GM18907 (cell line): ENCODE results near the gene FXYD6.

ENCODE experiments used
- ATAC-seq: cut with Tn5 transposase; IDR thresholded peaks from one replicate; pipeline ENCODE4 v1.9.1; 2021; ENCODE audit warnings: mild to moderate bottlenecking, moderate library complexity; ENCODE audit not compliant: unreplicated experiment

Gene FXYD6

DNA sequence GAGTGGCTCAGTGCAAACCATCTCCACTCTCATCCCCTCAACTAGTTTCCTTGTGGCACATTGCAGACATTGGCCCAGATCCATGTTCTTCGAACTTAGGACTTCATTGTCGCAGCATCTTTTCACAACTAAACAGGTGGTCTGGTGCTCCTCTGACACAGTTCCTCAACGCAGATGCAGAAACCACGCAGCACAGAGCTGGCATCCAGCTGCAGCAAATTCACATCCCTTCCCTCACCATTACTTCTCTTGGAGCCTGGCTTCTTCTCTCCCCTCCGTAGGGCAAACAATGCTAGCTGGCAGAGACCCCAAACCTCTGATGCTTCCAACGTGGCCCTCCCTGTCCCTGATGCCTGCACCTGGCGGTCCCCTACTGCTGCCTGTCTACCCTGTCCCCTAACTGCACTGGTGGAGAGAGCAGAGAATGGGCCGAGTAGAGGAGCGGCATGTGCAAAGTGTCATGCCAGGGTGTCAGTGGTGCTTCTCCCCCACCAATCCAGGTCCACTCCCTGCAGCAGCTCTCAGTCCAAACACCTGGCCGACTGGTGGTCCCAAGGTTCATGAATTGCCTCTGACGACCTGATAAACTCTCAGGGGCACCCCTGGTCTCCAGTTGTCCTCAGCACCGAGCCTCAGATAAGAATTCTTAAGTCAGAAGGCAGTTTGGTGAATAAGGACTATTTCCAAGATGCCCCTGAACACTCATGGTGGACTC is 34.6 kb upstream of the FXYD6 start:
- no peak for ATAC-seq

DNA sequence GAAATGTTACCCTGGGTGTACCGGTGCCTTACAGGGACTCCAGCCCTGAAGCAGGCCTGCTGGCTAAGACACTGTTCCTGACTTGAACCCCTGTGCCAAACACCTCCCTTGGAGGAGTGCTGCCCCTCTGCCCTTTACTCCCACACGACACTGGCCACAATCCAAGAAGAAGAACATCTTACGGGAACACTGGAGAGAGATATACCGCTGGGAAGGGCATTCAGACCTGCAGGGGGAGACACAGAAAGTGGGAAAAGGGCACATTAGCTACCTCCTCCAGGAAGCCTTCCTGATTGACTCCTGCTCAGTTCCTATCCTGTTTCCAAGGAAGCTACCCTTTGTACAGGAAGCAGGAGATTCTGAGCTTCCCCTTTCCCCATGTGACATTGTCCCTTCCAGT is 34.1 kb upstream of the FXYD6 start:
- ATAC-seq, result no peak

DNA sequence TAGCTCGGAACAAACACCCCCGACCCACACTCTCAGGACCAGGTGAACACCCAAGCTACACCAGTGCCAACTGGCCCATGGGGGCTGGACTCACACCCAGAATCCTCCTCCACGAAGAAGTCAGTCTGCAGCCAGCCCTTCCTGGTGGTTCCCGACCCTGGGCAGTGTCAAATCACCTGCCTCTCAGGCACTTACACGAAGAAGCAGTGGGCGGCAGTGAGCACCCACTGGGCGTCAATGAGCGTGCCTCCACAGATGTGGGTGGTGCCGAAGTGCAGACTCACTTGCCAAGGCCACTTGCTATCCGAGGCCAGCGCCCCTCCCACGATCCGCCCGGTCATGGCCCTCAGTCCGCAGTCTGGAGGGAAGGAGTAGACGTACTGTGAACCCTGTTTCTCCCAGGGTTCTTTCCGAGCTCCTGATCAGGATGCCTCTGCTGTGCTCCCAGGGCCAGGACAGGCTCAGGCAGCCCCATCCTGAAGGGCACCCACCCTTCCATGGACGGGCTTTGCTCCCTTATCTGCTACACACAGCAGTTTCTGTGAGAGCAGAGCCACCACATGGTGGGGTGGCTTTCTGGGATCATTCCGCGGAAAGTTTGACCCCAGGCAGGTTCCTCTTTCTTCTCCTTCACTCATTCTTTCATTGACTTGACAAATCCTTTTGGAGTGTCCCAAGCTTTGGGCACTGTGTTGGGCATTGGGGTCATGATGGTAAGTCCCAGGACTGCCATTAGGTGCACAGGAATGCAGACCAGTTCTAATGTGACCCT is 33.3 kb upstream of the FXYD6 start:
- ATAC-seq, result no peak

DNA sequence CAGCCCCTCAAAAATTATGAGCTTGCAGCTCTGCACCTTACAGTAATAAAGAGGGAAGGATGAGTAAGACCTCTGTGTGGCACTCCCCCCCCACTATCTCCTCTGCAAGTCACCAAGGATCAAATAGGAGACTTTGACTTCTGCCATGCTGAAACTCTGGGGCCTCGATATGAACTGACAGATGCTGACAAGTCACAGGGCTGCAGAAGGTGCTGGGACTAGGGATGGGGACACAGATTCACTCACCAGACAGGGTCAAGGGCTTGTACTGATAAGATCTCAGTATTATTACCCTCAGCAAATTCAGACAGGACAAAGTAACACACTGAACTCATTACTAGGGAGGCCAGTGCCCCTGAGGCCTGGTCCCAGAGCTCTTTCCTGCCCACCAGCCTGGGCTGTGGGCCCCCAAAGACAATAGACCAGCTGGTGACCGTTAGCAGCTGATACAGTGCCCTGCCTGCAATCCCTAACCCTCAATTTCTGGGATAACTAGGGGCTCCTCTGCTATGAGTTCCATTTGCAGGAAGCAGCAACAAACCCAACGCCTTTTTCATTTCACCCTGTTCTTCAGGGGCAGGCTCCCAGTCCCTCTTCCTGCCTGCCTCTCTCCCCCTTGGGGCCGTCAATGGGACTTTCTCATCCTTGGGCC is 32.6 kb upstream of the FXYD6 start:
- ATAC-seq, result no peak

DNA sequence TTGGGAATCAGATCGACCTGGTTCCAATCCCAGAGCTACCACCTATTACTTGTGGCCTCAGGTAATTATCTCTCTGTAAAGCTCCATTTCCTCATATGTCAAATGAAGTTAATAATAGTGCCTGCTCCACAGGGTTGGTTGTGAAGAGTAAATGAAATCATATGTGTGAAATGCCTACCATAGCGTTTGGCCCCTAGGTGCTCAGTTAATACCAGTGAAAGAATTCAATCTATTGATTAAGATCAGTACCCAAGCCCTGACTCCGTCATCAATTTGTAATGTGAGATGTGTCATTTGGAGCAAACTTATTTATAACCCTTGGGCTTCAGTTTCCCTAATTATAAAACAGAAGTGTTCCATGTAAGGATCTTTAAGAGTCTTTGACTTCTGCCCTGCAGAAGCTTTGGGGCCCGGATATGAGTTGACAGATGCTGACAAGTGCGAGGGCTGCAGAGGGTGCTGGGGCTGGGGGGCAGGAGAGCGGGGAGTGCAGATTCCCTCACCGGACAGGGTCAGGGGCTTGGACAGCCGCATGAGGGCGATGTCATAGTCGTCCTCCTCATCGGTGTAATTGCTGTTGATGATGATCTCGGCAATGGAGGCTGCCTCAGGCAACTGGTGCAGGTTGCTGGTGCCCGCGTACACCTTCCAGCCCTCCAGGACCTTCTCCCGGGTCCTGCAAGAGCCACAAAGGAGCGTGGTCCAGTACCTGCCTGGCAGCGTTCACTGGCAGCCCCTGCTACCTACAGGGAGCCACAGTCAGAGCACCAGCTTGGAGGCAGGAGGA is 31.8 kb upstream of the FXYD6 start:
- ATAC-seq, result no peak

DNA sequence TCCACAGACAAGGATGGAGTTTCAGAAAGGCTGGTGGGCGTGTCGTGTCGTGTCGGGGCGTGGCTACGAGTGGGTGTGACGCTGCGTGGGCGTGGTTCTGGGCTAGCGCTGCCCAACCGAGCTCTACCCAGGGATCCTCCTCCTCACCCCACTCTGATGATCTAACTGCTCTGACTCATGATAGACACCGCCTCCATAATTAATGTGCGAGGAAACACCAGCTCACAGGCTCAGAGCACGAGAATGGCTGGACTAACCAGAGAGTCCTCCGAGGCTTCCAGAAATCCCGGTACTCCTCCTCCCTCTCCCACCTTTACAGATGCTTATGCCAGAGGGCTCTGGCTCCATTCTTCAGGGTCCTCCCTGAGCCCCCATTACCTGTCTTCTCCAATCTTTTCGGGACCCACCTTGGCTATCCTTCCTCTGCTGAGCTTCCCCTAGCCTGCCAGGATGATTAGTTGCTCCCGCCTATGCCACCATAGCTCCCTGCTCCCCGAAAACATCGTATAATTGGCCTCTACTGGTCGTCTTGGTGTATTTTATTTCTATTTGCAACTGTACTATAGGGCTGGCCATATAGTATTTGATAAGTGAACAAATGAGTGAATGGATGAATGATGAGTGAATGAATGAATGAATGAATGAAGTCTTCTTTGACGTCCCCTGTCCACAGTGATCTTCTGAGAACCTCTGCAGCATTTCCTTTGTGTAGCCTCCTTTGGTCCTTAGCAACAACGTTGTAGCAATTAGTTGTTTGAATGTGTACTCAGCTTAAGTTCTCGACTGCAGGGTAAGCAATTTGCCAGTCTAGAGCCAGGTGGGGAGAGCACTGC is 31.0 kb upstream of the FXYD6 start:
- ATAC-seq, result no peak

DNA sequence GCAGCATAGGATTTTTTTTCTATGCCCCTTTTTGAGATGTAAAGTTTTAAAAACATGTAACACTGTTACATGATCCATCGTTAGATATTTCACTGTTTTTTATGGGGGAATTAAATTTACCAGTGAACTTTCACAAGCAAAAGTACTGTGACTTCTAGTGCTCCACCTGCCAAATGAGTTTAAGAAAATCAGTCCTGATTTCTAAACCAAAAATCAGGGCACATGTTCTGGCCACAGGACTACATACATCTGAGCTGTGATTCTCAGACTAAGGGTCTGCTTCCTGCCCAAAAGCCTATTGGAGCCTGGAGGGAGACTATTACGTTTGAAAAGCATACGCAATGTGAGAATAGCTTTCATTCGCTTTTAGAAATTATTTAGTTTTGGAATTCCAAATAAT is 30.3 kb upstream of the FXYD6 start:
- ATAC-seq, result no peak

DNA sequence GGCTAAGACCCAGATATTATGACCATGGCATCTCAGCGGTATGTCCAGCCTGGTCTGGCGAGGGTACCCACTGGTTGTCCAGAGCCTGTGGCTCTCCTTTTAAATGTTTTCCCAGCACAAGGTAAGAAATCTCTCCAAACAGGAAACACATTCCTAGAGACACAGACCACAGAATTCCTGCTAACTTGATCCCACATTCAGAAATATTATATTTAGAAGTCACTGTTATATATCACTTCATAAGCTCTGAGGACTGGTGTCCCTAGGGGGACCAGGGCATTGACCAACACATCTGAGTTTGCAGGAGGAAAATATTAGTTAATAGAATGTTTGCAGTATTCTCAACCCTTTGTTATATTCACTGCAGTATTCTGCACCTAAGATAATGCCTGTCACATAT is 29.7 kb upstream of the FXYD6 start:
- ATAC-seq, result no peak

DNA sequence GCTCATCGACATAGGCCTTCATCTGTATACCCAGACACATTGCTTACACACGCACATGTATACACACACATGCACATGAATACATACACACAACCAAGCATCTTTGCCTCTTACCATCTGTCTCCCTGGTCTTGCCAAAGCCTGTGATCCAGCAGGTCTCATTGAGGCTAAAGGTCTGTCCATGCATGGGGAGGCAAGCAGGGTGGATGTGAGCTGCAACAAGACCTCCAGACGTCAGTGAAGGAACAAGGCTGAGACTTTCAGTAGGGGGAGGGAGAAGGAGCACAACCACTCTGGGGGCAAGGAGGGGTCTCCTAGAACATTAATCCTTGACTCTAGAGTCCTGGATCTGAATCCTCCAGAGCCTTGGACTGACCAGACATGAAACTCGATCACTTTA is 29.1 kb upstream of the FXYD6 start:
- ATAC-seq, result no peak

DNA sequence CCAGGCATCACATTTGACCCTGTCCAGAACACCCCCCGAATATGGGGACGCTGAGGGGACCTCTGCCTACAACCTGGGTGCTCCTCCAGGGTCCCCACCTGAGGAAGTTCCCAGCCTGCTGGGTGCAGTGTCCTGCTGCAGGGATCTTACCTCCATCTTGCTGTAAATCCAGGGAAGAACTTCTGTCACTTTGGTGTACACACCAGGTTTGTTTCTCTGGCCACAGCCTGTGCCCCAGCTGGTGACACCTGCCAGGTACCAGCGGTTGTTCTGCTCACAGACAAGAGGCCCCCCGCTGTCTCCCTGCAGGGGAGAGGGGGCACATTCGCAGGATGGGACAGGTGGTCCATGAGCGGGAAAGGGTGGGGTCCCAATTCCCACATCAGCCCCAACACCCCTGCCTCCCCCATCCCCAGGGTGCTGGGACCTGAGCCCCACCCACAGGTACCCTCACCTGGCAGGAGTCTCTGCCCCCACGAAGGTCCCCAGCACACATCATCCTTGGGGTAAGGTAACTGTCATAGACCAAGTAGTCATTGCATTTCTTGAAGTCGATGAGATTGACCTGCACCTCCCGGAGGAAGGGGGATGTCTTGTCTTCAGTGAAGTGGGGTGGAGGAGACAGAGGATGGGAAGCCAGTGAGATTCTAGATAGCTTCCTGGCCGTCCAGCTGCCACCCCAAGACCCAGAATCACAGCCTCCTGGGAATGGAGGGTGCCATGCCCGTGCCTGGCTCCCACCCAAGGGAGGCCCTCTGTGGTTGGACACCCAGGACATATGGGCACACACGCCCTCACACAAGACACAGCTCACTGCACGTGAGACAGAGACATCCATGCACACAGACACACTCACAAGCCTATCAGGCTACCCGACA is 27.3 kb upstream of the FXYD6 start:
- ATAC-seq, result no peak

DNA sequence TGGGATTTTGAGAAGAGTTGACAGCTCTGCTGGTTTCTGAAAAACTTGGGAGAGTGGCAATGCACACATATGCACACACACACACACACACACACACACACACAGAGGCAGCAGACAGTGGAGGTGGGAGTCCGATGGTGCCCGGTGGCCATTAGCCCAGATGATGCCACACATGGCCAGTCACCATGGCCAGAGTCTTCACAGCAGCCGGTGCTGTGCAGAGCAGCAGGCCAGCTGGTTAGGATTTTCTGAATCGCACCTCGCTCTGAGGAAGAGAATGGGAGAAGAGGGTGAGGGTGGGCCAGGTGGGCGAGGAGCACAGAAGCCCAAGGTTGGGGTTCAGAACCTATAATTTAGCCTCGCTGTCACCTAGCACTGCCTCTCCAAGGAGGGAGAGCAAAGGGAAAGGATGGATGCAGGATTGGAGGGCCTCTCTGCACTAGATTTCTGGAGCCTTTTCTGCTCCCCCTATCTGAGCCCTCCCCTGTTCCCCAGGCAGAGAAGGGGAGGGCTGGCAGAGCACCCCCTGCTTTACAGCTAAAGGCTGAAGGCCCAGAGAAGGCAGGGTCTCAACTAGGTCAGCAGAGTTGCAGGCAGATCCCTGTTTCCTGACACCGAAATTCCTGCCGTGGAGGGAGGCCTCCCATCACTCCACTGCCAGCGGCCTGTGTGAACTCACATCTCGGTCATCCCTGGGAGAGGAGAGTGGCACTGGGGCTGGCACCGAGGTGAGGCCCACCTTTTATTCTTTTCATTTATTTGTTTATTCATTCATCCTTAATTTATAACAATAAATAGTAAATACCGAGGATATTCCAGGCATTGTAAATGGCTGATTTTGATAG is 25.8 kb upstream of the FXYD6 start:
- no peak for ATAC-seq

DNA sequence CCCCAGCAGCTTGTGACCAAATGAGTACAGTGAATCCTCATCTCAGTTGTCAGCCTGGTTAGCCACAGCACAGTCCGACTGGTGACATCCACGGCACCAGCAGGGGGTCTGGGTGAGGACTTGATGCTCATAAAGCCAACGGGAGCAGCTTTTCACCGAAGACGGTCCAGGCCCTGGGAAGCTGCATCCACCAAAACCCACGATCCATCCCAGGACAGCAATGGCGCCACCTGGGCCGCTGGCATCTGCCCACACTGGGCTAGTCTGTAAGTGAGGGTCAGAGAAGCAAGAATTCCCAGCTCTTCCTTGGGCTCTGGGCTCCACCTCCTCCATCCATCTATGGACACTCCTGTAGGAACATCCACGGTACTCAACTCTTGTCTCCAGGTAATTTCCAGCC is 25.1 kb upstream of the FXYD6 start:
- no peak for ATAC-seq

DNA sequence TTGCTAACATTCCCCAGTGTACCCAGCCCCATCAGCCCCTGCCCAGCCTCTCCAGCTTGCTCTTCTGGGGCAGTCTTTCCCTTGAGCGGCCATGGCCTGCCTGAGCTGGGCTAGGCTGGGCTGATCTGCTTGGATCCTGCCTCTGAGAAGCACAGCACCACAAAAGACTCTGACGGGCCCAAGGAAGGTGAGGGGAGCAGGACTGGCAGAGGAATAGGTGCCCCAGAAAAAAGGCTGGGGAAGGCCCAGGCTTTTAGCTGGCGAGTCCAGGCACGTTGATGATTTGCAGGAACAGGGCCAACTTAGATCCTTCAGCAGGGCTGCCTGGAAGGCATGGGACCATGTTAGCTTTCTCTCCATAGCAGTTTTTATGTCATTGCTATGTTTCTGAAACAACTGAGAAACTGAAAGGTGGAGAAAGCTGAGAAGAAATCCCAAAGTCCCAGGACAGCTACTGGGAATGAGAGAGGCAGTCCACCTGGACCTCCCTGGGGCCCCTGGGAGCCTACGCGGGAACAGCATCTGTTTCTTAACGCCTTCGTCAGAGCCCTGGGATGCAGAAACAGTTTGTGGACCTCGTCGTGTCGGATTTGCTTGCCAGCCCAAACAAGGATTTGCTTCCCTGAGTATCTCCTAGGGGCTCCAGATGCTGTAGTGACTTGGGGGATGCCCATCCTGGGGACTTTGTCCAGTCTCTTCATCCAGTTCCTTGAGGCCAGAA is 24.4 kb upstream of the FXYD6 start:
- ATAC-seq, result no peak

DNA sequence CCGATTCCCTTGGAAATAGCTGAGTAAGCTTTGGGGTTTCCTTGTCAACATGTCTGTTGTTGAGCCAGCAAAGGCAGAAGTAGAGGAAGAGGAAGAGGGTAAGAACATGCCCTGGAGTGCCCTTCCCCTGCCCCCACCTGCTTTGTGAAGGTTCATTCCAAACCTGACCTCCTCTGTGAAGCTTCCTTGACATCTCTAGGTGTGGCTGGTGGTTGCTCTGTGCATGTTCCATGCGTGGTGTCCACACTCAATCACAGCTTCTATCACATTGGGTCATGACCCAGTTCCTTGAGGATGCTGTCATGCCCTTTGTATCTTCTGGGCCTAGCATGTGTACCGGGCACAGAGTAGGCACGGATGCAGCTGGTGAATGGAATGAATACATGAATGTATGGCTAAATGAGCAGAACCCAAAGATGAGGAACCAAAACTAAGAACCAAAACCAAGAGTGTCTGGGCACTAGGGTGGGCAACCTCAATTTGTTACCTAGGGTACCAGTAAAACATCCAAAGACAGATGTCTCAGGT is 23.7 kb upstream of the FXYD6 start:
- ATAC-seq, result peak; percentile 73

DNA sequence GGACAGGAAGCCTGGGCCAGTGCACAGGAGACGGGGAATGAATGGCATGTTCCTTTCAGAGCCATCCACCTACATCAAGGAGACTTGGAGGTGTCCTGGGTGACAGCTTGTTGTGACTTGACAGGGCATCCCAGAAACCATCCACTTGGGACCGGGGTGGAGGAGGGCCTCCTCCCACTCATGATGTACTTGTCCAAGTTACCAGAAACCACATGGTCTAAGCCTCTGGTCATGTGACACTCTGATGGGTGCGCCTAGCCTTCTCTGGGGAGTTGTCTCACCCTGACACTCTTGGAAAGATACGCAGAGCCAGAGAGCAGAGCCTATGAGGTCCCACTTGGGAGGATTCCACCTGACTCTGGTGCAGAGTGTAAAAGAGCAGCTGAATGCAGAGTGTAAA is 21.6 kb upstream of the FXYD6 start:
- no peak for ATAC-seq

DNA sequence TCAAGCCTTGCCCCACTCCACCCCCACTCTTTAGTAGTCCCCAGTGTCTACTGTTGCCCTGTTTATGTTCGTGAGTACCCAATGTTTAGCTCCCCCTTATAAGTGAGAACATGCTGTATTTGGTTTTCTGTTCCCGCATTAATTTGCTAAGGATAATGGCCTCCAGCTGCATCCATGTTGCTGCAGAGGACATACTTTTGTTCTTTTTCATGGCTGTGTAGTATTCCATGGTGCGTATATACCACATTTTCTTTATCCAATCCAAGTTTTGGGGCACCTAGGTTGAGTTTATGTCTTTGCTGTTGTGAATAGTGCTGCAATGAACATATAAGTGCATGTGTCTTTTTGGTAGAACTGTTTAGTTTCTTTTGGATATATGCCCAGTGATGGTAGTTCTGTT is 16.2 kb upstream of the FXYD6 start:
- no peak for ATAC-seq

DNA sequence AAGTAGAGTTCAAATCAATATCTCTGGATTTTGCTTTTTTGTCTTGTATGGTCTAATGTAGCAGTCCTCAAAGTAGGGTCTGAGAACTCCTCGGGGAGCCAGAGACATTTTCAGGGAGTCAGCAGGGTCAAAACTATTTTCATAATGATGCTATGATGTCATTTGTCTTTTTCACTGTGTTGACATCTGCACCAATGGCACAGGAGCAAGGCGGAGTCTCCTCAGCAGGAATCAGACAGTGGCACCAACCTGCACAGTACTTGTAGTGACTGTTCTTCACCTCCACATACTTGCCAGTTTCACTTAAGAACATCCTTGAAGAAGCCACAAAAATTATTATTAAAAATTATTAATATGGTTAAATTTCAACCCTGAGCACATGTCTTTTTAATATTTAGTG is 14.9 kb upstream of the FXYD6 start:
- ATAC-seq, result no peak

DNA sequence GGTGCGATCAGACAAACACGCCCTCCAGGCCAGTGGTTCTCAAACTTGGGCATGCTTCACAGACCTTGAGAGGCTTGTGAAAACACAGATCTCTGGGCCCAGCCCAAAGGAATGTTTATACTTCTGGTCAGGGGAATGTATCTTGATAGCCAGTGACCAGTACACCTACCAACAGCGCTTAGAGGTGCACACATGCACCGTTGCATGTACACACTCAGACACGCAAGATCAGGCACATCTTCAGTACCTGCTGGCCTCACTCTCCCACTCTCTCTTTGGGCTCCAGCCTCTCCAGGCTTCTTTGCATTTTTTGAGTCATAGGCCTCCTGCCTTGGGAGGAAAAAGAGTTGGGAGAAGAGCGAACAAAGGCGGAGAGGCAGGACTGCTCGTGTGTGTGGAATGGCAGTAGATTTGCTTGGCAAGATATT is 11.7 kb upstream of the FXYD6 start:
- no peak for ATAC-seq
